Muscle of leg (tissue), 11 donors: ENCODE results near the gene PTGFRN. TPM values are rescaled to one million over a fixed set of nuclear protein-coding genes. Genes with fewer than 3 reads are reported as not detected.
"Not testable (repeated sequence)": the region's sequence is repeated elsewhere in the genome, so short reads cannot be mapped to it uniquely, and the experiment has no call there.

ENCODE experiments used
- DNase-seq: peaks from one replicate; pipeline ENCODE4 v3.0.0; 2013
- H3K27ac ChIP-seq: one replicate; pipeline ENCODE4 v1.5.1; 2013; ENCODE audit warnings: mild to moderate bottlenecking, low read length, control low read depth
- H3K27me3 ChIP-seq: one replicate; pipeline ENCODE4 v1.6.1; 2013; ENCODE audit warnings: low read length; ENCODE audit not compliant: control insufficient read depth, insufficient read depth
- H3K36me3 ChIP-seq: one replicate; pipeline ENCODE4 v1.6.1; 2013; ENCODE audit warnings: low read length; ENCODE audit not compliant: control insufficient read depth, insufficient read depth
- H3K4me1 ChIP-seq: one replicate; pipeline ENCODE4 v1.6.1; 2013; ENCODE audit warnings: low read length; ENCODE audit not compliant: control insufficient read depth, insufficient read depth
- H3K4me3 ChIP-seq: one replicate; pipeline ENCODE4 v1.5.1; 2013; ENCODE audit warnings: low read length, control low read depth
- H3K9me3 ChIP-seq: replicated peaks from 2 replicates; pipeline ENCODE4 v1.6.1; 2013; ENCODE audit warnings: low read depth, low read length; ENCODE audit not compliant: control insufficient read depth
- WGBS: methylation state at CpG from one replicate; pipeline ENCODE4 v1.1.5; 2013; ENCODE audit warnings: missing lambda C conversion rate; ENCODE audit not compliant: insufficient coverage; 5-methylcytosine and 5-hydroxymethylcytosine counted together
- polyA plus RNA-seq, 8 donors: library from polyadenylated mRNA; unstranded; fragments of 120-200 nt; gene quantifications; one replicate each; pipeline versions ENCODE4 v1.2.1 to v1.2.3, GENCODE V29; 2013; ENCODE audit warnings: inconsistent platforms in 1 of 8, low replicate concordance in 1 of 8; ENCODE audit not compliant: insufficient read length in 8 of 8, insufficient read depth in 1 of 8
- total RNA-seq: library from RNA; stranded (reverse); fragments of 120-200 nt; gene quantifications from one replicate; pipeline ENCODE4 v1.2.4, GENCODE V29; 2013

The PTGFRN gene
- total and polyA plus RNA-seq, 9 donors = 74.1 to 157 (median 127) TPM

DNA sequence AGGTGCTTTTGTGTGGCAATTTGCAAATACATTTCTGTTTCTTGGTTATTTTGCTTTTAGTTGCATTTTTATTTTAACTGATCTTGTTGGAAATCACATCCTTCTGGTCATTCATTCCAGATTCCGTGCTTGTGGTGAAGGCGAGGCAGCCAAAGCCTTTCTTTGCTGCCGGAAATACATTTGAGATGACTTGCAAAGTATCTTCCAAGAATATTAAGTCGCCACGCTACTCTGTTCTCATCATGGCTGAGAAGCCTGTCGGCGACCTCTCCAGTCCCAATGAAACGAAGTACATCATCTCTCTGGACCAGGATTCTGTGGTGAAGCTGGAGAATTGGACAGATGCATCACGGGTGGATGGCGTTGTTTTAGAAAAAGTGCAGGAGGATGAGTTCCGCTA lies 57.1 kb downstream of the PTGFRN start:
- no peak overlapping the region for H3K4me3 ChIP-seq
- no peak for DNase-seq
- peaks cover under 1% of the 10 kb centered on the region for H3K4me1 ChIP-seq
- 83% methylated on average over 11 of the region's 11 CpGs for WGBS
- peaks cover 41% of the 10 kb centered on the region for H3K36me3 ChIP-seq
- H3K27ac ChIP-seq = no peak overlapping the region
- H3K27me3 ChIP-seq = no peaks in the 10 kb centered on the region
- H3K9me3 ChIP-seq = no peaks in the 10 kb centered on the region

DNA sequence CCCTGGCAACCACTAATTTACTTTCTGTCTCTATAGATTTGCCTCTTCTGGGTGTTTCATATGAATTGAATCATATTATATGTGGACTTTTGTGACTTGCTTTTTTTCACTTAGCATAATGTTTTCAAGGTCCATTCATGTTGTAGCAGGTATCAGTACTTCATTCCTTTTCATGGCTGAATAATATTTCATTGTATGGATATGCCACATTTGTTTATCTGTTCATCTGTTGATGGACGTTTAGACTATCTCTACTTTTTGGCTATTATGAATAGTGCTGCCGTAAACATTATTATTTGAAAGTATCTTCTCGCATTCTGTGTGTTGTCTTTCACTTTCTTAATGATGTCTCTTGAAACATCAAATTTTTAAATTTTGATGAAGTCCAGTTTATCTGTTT lies 59.0 kb downstream of the PTGFRN start:
- peaks cover 32% of the 10 kb centered on the region for H3K36me3 ChIP-seq
- H3K27ac ChIP-seq = no peak overlapping the region
- WGBS = no CpG with 5 or more reads among the region's 3 CpGs

DNA sequence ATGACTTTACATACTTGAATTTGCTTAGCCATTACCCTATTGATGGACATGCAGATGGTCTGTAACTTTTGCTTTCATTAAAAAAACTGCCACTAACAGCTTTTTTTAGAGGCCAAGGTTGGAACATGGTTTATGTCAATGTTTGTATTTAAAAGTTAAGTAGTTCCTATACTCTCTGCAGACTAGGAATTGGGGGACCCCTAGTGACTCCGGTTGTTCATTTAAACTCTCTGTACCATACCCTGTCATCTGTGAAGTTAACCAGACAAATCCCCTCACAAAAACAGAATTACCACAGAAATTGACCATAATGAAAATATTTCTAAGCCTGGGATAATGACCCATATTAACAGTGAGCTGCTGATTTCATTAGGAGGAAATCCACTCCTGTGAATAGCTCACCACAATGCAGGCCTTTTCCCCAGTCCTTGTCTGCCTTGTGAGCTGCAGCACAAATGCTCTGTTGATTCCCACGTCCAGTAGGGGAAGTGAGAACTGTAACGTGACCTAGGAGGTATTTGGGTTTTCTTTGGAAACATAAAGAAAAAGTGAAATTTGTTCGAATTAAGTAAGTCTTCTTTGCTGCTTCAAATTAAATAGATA lies 61.6 kb downstream of the PTGFRN start:
- no CpG with 5 or more reads among the region's 4 CpGs for WGBS

More for the DNA sequence above, 59.0 kb downstream of the PTGFRN start:
- H3K27me3 ChIP-seq = no peaks in the 10 kb centered on the region
- H3K4me1 ChIP-seq = peaks cover 5% of the 10 kb centered on the region
- DNase-seq = no peak
- H3K9me3 ChIP-seq = no peaks in the 10 kb centered on the region
- no peak overlapping the region for H3K4me3 ChIP-seq

DNA sequence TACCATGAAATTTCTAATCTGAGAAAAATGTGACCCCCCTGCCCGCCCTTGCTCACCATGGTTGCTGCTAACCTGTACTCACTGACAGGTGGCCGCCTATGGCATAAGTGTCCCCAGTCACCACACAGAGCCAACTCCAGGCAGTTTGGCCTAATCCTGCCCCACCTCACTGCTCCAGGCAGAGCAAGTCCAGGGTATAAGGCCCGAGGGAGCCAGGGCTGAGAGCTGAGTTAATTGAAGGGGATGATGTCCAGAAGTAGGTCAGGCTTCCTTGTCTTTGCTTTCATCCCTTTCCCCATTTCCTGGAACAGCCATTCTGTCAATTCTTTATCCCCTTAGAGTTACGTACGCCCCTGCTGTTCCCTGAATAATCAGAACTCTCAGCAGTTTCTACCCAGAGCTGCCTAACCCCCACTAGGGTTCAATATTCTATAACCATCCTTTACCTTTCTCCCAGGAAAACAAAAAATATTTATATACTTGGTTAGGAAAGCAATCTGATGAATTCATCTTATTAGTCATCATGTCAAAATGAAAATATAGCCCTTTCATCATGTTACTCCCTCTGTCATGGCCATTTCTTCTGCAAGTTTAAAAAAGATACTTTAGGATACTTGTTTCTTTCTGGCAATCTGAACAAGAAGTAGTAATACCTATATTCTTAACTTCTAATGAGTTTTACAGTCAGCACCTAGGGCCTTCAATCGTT lies 62.4 kb downstream of the PTGFRN start:
- Histone ChIP-seq H3K9me3 (no peaks in the 10 kb centered on the region), H3K36me3 (peaks cover 22% of the 10 kb centered on the region), H3K4me3 (no peak overlapping the region), H3K4me1 (peaks cover 5% of the 10 kb centered on the region), H3K27me3 (no peaks in the 10 kb centered on the region), H3K27ac (peak overlapping the region; percentile 35)
- no peak for DNase-seq
- 61% methylated on average over 4 of the region's 6 CpGs for WGBS

More for the DNA sequence above, 61.6 kb downstream of the PTGFRN start:
- H3K27me3 ChIP-seq = no peaks in the 10 kb centered on the region
- H3K4me3 ChIP-seq = no peak overlapping the region
- no peak overlapping the region for H3K27ac ChIP-seq
- peaks cover 5% of the 10 kb centered on the region for H3K4me1 ChIP-seq
- peaks cover 29% of the 10 kb centered on the region for H3K36me3 ChIP-seq
- H3K9me3 ChIP-seq = no peaks in the 10 kb centered on the region
- DNase-seq = peak; percentile 52

DNA sequence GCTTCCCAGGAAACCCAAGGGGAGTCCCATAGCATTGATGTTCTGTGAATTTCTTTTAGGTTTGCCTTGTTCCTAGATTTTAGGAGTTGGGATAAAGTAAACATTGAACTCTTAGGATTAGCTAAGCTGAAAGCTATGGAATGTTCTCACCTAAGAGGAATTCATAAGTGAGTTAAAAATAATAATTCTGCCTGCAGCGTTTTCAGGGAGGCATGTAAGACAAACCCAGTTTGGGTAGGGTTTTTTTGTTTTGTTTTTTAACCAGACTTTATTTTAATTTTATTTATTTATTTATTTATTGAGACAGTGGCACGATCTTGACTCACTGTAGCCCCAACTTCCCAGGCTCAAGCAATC lies 62.9 kb downstream of the PTGFRN start:
- DNase-seq = no peak
- Histone ChIP-seq H3K4me3 (no peak overlapping the region), H3K27me3 (no peaks in the 10 kb centered on the region), H3K36me3 (peaks cover 18% of the 10 kb centered on the region), H3K9me3 (no peaks in the 10 kb centered on the region), H3K4me1 (peaks cover 5% of the 10 kb centered on the region), H3K27ac (no peak overlapping the region)
- whole genome bisulfite sequencing = no CpG with 5 or more reads among the region's 2 CpGs

DNA sequence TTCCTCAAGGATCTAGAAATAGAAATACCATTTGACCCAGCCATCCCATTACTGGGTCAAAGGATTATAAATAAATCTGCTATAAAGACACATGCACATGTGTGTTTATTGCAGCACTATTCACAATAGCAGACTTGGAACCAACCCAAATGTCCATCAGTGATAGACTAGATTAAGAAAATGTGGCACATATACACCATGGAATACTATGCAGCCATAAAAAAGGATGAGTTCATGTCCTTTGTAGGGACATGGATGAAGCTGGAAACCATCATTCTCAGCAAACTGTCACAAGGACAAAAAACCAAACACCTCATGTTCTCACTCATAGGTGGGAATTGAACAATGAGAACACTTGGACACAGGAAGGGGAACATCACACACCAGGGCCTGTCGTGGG lies 70.6 kb downstream of the PTGFRN start:
- WGBS = no CpG with 5 or more reads among the region's 1 CpG
- peaks cover 30% of the 10 kb centered on the region for H3K4me1 ChIP-seq
- H3K36me3 ChIP-seq = peaks cover 12% of the 10 kb centered on the region
- DNase-seq, H3K4me3 ChIP-seq, H3K9me3 ChIP-seq, H3K27ac ChIP-seq, H3K27me3 ChIP-seq: not testable (repeated sequence)

DNA sequence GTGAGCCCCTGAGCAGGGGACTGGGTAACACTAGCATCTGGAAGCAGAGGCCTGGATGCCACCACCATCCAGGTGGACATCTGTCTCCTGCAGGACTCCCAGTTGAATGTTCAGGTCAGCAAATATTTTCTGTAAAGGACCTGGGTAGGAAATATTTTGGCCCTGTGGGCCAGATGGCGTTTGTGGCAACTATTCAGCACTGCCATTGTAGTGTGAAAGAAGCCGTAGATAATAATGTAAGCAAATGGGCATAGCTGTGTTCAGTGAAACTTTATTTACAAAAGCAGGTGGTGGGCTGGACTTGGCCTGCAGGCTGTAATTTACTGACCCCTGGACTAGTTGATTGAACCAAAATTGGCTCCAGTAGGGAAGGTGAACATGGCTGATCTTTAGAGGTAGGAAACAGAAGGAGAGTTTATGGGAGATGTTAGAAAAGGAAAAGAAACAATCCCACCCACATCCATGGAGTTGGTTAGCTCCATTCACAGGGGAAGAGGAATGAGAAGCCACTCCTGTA lies 71.9 kb downstream of the PTGFRN start:
- H3K27ac ChIP-seq = peak overlapping the region; percentile 39
- H3K4me1 ChIP-seq = peaks cover 34% of the 10 kb centered on the region
- no peaks in the 10 kb centered on the region for H3K9me3 ChIP-seq
- DNase-seq = no peak
- 82% methylated on average over 2 of the region's 2 CpGs for WGBS
- no peak overlapping the region for H3K4me3 ChIP-seq
- H3K36me3 ChIP-seq = peaks cover 15% of the 10 kb centered on the region
- no peaks in the 10 kb centered on the region for H3K27me3 ChIP-seq

DNA sequence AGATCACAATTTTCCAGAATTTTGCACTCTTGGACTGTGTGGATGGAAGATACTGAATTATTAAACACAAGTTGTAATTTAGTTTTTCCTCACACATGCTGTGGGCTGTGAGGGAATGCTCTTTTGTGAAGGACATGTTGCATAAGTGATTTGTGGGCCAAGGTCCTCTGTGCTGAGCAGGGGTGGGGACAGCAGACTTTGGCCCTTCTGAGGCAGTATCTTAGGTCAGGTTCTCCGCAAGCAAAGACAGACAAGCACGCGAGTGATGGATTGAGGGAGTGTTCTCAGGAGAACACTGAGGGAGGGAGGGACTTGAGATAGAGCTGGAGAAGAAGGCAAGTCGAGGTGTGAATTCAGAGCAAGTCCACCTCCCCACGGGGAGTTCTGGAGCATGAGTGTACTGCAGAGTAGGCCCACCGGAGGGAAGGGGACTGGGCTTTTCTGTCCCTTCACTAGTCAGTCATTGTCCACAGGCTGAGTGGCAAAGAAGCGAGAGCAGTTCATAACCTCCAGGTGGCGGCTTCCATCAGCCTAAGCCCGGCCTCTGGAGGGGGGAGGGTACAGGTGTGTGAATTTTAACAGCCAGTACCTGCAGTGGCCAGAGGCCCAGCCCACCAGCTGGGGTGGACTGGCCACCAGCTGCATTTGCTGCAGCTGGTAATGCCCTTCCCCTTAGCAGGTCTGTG lies 72.7 kb downstream of the PTGFRN start:
- no peak for DNase-seq
- Histone ChIP-seq H3K4me1 (peaks cover 35% of the 10 kb centered on the region), H3K27me3 (no peaks in the 10 kb centered on the region), H3K36me3 (peaks cover 18% of the 10 kb centered on the region), H3K4me3 (no peak overlapping the region), H3K9me3 (no peaks in the 10 kb centered on the region), H3K27ac (no peak overlapping the region)
- WGBS = 73% methylated on average over 7 of the region's 9 CpGs

DNA sequence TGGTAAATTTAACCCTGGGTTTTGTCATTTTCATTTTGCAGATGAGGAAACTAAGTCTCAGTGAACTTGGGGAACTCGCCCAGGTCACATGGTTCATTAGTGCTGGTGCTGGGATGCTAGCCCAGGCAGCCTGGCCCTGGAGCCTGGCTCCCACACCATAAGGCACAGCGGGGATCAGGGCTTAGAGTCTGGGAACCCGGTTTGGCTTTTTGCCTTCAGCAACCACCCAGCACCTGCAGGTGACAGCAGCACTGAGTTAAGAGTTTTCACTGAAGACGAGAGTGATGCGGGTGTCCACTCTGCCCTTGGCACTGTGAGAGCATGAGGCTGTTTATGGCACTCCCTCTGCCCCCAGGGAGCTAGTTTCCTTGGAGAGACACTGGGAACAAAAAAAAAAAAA lies 73.4 kb downstream of the PTGFRN start:
- no peaks in the 10 kb centered on the region for H3K9me3 ChIP-seq
- H3K36me3 ChIP-seq = peaks cover 18% of the 10 kb centered on the region
- H3K4me3 ChIP-seq = no peak overlapping the region
- peaks cover 38% of the 10 kb centered on the region for H3K4me1 ChIP-seq
- H3K27ac ChIP-seq = peak overlapping the region; percentile 66
- DNase-seq = no peak
- 53% methylated on average over 3 of the region's 5 CpGs for WGBS
- no peaks in the 10 kb centered on the region for H3K27me3 ChIP-seq

DNA sequence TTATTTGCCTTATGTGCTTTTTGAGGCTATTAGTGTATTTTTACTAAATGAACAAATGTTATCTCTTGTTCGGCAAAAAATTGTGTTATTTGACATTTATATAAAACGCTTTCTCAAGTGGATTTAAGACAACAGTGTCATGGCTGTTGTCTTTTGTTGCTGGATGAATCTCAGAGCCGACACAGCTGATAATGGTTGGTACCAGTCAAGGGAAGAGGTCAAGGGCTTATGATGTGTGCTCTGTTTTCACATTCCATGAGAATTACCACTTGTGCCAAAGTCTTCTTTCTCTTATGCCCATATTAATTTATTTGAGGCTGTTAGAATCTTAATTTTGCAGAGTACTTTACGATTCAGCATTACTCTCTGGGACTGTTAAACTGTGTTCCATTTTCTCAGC lies 74.0 kb downstream of the PTGFRN start:
- H3K27me3 ChIP-seq = no peaks in the 10 kb centered on the region
- H3K4me1 ChIP-seq = peaks cover 43% of the 10 kb centered on the region
- peaks cover 18% of the 10 kb centered on the region for H3K36me3 ChIP-seq
- peak; percentile 50 for DNase-seq
- no peaks in the 10 kb centered on the region for H3K9me3 ChIP-seq
- WGBS = 89% methylated on average over 3 of the region's 4 CpGs
- no peak overlapping the region for H3K4me3 ChIP-seq
- H3K27ac ChIP-seq = peak overlapping the region; percentile 66
